K562 (cell line): ENCODE data around the gene TMEM158. TPM values are rescaled to one million over a fixed set of nuclear protein-coding genes. Genes with fewer than 3 reads are reported as not detected.

Experiments used
- ESRRB ChIP-seq: fragments of 250-450 bp; sonication (Bioruptor Pico); IDR thresholded peaks from 2 replicates; pipeline ENCODE4 v1.5.0; 2020; ENCODE audit warnings: mild to moderate bottlenecking, moderate library complexity, borderline replicate concordance
- PCBP2 ChIP-seq: fragments of 200-400 bp; formaldehyde crosslinking; IDR thresholded peaks from 2 replicates; pipeline ENCODE4 v1.6.1; 2018; ENCODE audit warnings: low read length, low read depth, mild to moderate bottlenecking, moderate library complexity; ENCODE audit not compliant: poor library complexity, severe bottlenecking
- POLR2B ChIP-seq: fragments of 450-650 bp; IDR thresholded peaks from 2 replicates; pipeline ENCODE4 v1.6.1; 2018; ENCODE audit warnings: low read depth; ENCODE audit not compliant: partially characterized antibody
- RBM25 ChIP-seq: fragments of 200-400 bp; formaldehyde crosslinking; IDR thresholded peaks from 2 replicates; pipeline ENCODE4 v1.6.1; 2018; ENCODE audit warnings: low read length, low read depth, moderate library complexity; ENCODE audit not compliant: severe bottlenecking
- SMARCA4 ChIP-seq: fragments of 450-650 bp; IDR thresholded peaks from 2 replicates; pipeline ENCODE4 v1.6.1; 2016
- TCF3 ChIP-seq: sonication (generic); formaldehyde crosslinking; IDR thresholded peaks from 2 replicates; pipeline ENCODE4 v1.4.0; 2020; ENCODE audit warnings: mild to moderate bottlenecking, missing genetic modification reagents
- ZNF174 ChIP-seq: fragments of 250-450 bp; sonication (Bioruptor Pico); IDR thresholded peaks from 2 replicates; pipeline ENCODE4 v1.4.0; 2020; ENCODE audit warnings: mild to moderate bottlenecking
- ZNF224 ChIP-seq: sonication (generic); formaldehyde crosslinking; IDR thresholded peaks from 2 replicates; pipeline ENCODE4 v1.8.0; 2022; ENCODE audit warnings: mild to moderate bottlenecking, missing genetic modification reagents
- ZNF316 ChIP-seq: fragments of 450-650 bp; IDR thresholded peaks from 2 replicates; pipeline ENCODE4 v1.6.1; 2016
- ZNF77 ChIP-seq: fragments of 250-450 bp; sonication (Bioruptor Pico); IDR thresholded peaks from 2 replicates; pipeline ENCODE4 v1.5.0; 2020
- polyA plus RNA-seq, 8 experiments: library from polyadenylated mRNA; depleted of rRNA in 4 of 8; stranded (reverse) in 5 of 8; unstranded in 3 of 8; fragments of >200 nt; fragmentation: Nextera tagmentation in 2 of 8; fragmentation: Illumina TruSeq in 1 of 8; extraction: Ambion mirVana in 2 of 8; extraction: Trizol in 1 of 8; gene quantifications; 2 replicates each; pipeline versions ENCODE4 v1.2.1 to v1.2.3, GENCODE V29; 2011 to 2014; ENCODE audit warnings: inconsistent platforms in 1 of 8, missing spikeins in 1 of 8
- total RNA-seq, 7 experiments: library from RNA; depleted of rRNA in 6 of 7; stranded (reverse); fragments of >200 nt in 6 of 7; fragmentation: Illumina TruSeq in 2 of 7; extraction: Trizol in 2 of 7; gene quantifications; 2 replicates each; pipeline versions ENCODE4 v1.2.1 to v1.2.3, GENCODE V29; 2011 to 2021; ENCODE audit warnings: low replicate concordance in 1 of 7
- TF ChIP-seq, protein P1 (sequence below): fragments of 450-650 bp; conservative IDR thresholded peaks from 2 replicates; pipeline ENCODE4 v1.6.1; 2016; ENCODE audit warnings: missing genetic modification characterization, low read depth, mild to moderate bottlenecking, missing compliant biosample characterization, moderate library complexity
- TF ChIP-seq, protein P2 (sequence below): fragments of 250-450 bp; sonication (Bioruptor Pico); IDR thresholded peaks from 2 replicates; pipeline ENCODE4 v1.8.0; 2021; ENCODE audit warnings: moderate library complexity, mild to moderate bottlenecking, inconsistent platforms
- TF ChIP-seq, protein P3 (sequence below): fragments of 450-650 bp; IDR thresholded peaks from 2 replicates; pipeline ENCODE4 v1.6.1; 2017; ENCODE audit warnings: antibody characterized with exemption, mild to moderate bottlenecking
- TF ChIP-seq, protein P4 (sequence below): fragments of 250-450 bp; sonication (Bioruptor Pico); IDR thresholded peaks from 2 replicates; pipeline ENCODE4 v1.5.0; 2020; ENCODE audit warnings: mild to moderate bottlenecking, borderline replicate concordance
- TF ChIP-seq, protein P5 (sequence below): fragments of 250-450 bp; sonication (Bioruptor Pico); IDR thresholded peaks from 2 replicates; pipeline ENCODE4 v1.4.0; 2020; ENCODE audit warnings: borderline replicate concordance
- TF ChIP-seq, protein P6 (sequence below): IDR thresholded peaks from 2 replicates; pipeline ENCODE4 v1.6.1; 2014; ENCODE audit warnings: antibody characterized with exemption
- TF ChIP-seq, protein P7 (sequence below): sonication (generic); formaldehyde crosslinking; IDR thresholded peaks from 2 replicates; pipeline ENCODE4 v1.8.1; 2023; ENCODE audit warnings: mild to moderate bottlenecking, missing genetic modification reagents

Gene TMEM158
- total and polyA plus RNA-seq, 9 of the 15 experiments (the other 6 are each of a cell fraction or from before 2014, with no cell fraction given), result 2.2 to 46.5 (median 8.4) TPM

DNA sequence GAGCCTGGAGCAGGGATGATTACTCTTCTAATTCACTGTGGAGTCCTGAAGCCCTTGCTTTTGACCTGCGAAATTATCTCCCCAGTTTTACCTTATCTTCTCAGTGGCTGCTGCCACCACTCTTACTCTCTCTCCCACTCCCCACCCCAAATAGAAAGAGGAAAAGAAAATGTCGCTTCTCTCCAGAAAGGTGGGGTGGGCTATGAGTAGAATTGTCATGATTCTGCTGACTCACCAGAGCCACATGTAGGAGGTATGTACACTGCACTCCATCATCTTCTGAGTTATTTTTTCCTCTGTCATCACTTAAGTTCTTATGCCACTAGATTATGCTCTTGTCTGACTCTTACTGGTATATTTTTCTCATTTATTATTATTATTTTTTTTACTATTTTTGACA lies 43.9 kb upstream of the TMEM158 start (continued):
- TF ChIP-seq, protein P1, sequence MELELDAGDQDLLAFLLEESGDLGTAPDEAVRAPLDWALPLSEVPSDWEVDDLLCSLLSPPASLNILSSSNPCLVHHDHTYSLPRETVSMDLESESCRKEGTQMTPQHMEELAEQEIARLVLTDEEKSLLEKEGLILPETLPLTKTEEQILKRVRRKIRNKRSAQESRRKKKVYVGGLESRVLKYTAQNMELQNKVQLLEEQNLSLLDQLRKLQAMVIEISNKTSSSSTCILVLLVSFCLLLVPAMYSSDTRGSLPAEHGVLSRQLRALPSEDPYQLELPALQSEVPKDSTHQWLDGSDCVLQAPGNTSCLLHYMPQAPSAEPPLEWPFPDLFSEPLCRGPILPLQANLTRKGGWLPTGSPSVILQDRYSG (tag), result peak; percentile 77
- peak; percentile 91 for TF ChIP-seq SMARCA4
- no peak for TF ChIP-seq POLR2B
- TF ChIP-seq, protein P2, sequence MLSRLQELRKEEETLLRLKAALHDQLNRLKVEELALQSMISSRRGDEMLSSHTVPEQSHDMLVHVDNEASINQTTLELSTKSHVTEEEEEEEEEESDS (CRISPR knock-in tag), result no peak
- no peak for TF ChIP-seq RBM25
- TF ChIP-seq, protein P3, sequence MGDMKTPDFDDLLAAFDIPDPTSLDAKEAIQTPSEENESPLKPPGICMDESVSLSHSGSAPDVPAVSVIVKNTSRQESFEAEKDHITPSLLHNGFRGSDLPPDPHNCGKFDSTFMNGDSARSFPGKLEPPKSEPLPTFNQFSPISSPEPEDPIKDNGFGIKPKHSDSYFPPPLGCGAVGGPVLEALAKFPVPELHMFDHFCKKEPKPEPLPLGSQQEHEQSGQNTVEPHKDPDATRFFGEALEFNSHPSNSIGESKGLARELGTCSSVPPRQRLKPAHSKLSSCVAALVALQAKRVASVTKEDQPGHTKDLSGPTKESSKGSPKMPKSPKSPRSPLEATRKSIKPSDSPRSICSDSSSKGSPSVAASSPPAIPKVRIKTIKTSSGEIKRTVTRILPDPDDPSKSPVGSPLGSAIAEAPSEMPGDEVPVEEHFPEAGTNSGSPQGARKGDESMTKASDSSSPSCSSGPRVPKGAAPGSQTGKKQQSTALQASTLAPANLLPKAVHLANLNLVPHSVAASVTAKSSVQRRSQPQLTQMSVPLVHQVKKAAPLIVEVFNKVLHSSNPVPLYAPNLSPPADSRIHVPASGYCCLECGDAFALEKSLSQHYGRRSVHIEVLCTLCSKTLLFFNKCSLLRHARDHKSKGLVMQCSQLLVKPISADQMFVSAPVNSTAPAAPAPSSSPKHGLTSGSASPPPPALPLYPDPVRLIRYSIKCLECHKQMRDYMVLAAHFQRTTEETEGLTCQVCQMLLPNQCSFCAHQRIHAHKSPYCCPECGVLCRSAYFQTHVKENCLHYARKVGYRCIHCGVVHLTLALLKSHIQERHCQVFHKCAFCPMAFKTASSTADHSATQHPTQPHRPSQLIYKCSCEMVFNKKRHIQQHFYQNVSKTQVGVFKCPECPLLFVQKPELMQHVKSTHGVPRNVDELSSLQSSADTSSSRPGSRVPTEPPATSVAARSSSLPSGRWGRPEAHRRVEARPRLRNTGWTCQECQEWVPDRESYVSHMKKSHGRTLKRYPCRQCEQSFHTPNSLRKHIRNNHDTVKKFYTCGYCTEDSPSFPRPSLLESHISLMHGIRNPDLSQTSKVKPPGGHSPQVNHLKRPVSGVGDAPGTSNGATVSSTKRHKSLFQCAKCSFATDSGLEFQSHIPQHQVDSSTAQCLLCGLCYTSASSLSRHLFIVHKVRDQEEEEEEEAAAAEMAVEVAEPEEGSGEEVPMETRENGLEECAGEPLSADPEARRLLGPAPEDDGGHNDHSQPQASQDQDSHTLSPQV, result peak; percentile 98
- TF ChIP-seq PCBP2, result no peak
- TF ChIP-seq, protein P4, sequence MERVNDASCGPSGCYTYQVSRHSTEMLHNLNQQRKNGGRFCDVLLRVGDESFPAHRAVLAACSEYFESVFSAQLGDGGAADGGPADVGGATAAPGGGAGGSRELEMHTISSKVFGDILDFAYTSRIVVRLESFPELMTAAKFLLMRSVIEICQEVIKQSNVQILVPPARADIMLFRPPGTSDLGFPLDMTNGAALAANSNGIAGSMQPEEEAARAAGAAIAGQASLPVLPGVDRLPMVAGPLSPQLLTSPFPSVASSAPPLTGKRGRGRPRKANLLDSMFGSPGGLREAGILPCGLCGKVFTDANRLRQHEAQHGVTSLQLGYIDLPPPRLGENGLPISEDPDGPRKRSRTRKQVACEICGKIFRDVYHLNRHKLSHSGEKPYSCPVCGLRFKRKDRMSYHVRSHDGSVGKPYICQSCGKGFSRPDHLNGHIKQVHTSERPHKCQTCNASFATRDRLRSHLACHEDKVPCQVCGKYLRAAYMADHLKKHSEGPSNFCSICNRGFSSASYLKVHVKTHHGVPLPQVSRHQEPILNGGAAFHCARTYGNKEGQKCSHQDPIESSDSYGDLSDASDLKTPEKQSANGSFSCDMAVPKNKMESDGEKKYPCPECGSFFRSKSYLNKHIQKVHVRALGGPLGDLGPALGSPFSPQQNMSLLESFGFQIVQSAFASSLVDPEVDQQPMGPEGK (CRISPR knock-in tag), result no peak
- TF ChIP-seq, protein P5, sequence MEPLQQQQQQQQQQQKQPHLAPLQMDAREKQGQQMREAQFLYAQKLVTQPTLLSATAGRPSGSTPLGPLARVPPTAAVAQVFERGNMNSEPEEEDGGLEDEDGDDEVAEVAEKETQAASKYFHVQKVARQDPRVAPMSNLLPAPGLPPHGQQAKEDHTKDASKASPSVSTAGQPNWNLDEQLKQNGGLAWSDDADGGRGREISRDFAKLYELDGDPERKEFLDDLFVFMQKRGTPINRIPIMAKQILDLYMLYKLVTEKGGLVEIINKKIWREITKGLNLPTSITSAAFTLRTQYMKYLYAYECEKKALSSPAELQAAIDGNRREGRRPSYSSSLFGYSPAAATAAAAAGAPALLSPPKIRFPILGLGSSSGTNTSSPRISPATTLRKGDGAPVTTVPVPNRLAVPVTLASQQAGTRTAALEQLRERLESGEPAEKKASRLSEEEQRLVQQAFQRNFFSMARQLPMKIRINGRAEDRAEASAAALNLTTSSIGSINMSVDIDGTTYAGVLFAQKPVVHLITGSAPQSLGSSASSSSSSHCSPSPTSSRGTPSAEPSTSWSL (CRISPR knock-in tag), result no peak
- no peak for TF ChIP-seq ZNF77
- no peak for TF ChIP-seq ZNF224 (CRISPR knock-in tag)
- TF ChIP-seq TCF3, result peak; percentile 67
- TF ChIP-seq, protein P6, sequence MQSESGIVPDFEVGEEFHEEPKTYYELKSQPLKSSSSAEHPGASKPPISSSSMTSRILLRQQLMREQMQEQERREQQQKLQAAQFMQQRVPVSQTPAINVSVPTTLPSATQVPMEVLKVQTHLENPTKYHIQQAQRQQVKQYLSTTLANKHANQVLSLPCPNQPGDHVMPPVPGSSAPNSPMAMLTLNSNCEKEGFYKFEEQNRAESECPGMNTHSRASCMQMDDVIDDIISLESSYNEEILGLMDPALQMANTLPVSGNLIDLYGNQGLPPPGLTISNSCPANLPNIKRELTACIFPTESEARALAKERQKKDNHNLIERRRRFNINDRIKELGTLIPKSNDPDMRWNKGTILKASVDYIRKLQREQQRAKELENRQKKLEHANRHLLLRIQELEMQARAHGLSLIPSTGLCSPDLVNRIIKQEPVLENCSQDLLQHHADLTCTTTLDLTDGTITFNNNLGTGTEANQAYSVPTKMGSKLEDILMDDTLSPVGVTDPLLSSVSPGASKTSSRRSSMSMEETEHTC, result no peak
- TF ChIP-seq ESRRB (CRISPR knock-in tag), result no peak
- peak; percentile 100 for TF ChIP-seq ZNF316
- TF ChIP-seq, protein P7, sequence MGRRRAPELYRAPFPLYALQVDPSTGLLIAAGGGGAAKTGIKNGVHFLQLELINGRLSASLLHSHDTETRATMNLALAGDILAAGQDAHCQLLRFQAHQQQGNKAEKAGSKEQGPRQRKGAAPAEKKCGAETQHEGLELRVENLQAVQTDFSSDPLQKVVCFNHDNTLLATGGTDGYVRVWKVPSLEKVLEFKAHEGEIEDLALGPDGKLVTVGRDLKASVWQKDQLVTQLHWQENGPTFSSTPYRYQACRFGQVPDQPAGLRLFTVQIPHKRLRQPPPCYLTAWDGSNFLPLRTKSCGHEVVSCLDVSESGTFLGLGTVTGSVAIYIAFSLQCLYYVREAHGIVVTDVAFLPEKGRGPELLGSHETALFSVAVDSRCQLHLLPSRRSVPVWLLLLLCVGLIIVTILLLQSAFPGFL (CRISPR knock-in tag), result no peak
- TF ChIP-seq ZNF174 (CRISPR knock-in tag), result no peak
